Thymus (tissue), 11 donors: Measurements from ENCODE around the gene ACTL10. TPM values are rescaled to one million over a fixed set of nuclear protein-coding genes. Genes with fewer than 3 reads are reported as not detected.
"Not testable (repeated sequence)": the region's sequence is repeated elsewhere in the genome, so short reads cannot be mapped to it uniquely, and the experiment has no call there.

Experiments used
- DNase-seq, 9 donors: peaks; one replicate each; pipeline ENCODE4 v3.0.0-alpha.2; 2013; ENCODE audit warnings: low spot score in 9 of 9, low read depth in 6 of 9, missing footprints in 1 of 9
- H3K27ac ChIP-seq, 2 donors: one replicate each; pipeline ENCODE4 v1.5.1; 2013; ENCODE audit warnings: control low read depth in 1 of 2, low read depth in 1 of 2, low read length in 1 of 2, mild to moderate bottlenecking in 1 of 2, moderate library complexity in 1 of 2
- H3K27me3 ChIP-seq, 2 donors: one replicate each; pipeline ENCODE4 v1.5.1; 2013; ENCODE audit warnings: low read length in 1 of 2; ENCODE audit not compliant: control insufficient read depth in 2 of 2, insufficient read depth in 1 of 2
- H3K36me3 ChIP-seq, 2 donors: one replicate each; pipeline ENCODE4 v1.5.1; 2013; ENCODE audit warnings: low read length in 1 of 2, mild to moderate bottlenecking in 1 of 2, moderate library complexity in 1 of 2; ENCODE audit not compliant: control insufficient read depth in 2 of 2, insufficient read depth in 2 of 2
- H3K4me1 ChIP-seq, 2 donors: one replicate each; pipeline ENCODE4 v1.5.1; 2013; ENCODE audit warnings: low read length in 2 of 2; ENCODE audit not compliant: control insufficient read depth in 2 of 2, insufficient read depth in 2 of 2
- H3K4me3 ChIP-seq, 2 donors: one replicate each; pipeline ENCODE4 v1.5.1; 2013; ENCODE audit warnings: low read length in 2 of 2, control low read depth in 1 of 2, mild to moderate bottlenecking in 1 of 2
- H3K9me3 ChIP-seq, 2 donors: one replicate each; pipeline ENCODE4 v1.5.1; 2013; ENCODE audit warnings: low read length in 1 of 2, mild to moderate bottlenecking in 1 of 2; ENCODE audit not compliant: control insufficient read depth in 2 of 2, insufficient read depth in 1 of 2
- WGBS: extraction: QIAGEN DNeasy Blood & Tissue Kit; methylation state at CpG from one replicate; pipeline ENCODE4 v1.1.7; 2013; 5-methylcytosine and 5-hydroxymethylcytosine counted together
- polyA plus RNA-seq: library from polyadenylated mRNA; stranded (reverse); fragments of 200-250 nt; gene quantifications from one replicate; pipeline ENCODE4 v1.2.3, GENCODE V29; 2013
- total RNA-seq: library from RNA; stranded (reverse); fragments of 120-200 nt; gene quantifications from one replicate; pipeline ENCODE4 v1.2.4, GENCODE V29; 2013
- donor health status: healthy.

ACTL10 gene
- total and polyA plus RNA-seq, 2 donors: 1.2 to 2.8 TPM

- Histone ChIP-seq H3K4me3 (no peak overlapping the region), H3K36me3 (peaks cover 28 to 30% of the 10 kb centered on the region in 2 donors), H3K4me1 (peaks cover 0 to 4% of the 10 kb centered on the region in 2 donors), H3K9me3 (no peaks in the 10 kb centered on the region), H3K27me3 (no peaks in the 10 kb centered on the region), H3K27ac (no peak overlapping the region)
- 99% methylated on average over 5 of the region's 5 CpGs for WGBS
- no peak for DNase-seq
These were observed 20.6 kb upstream of the ACTL10 start for GRCh38 chr20:33646191-33646590.

GRCh38 chr20:33646959-33647602 is 19.7 kb upstream of the ACTL10 start:
- H3K27ac ChIP-seq, H3K4me1 ChIP-seq, DNase-seq, H3K27me3 ChIP-seq, H3K4me3 ChIP-seq, H3K9me3 ChIP-seq: not testable (repeated sequence)
- whole genome bisulfite sequencing: 97% methylated on average over 14 of the region's 14 CpGs
- peaks cover 25 to 28% of the 10 kb centered on the region in 2 donors for H3K36me3 ChIP-seq

GRCh38 chr20:33647603-33648395 is 18.9 kb upstream of the ACTL10 start:
- Histone ChIP-seq H3K9me3 (no peaks in the 10 kb centered on the region), H3K4me1 (peaks cover 0 to 4% of the 10 kb centered on the region in 2 donors), H3K27me3 (no peaks in the 10 kb centered on the region), H3K4me3 (no peak overlapping the region), H3K27ac (peak overlapping the region in 1 of 2 donors; percentile 8), H3K36me3 (peaks cover 25% of the 10 kb centered on the region in 2 donors)
- no peak for DNase-seq
- 92% methylated on average over 11 of the region's 11 CpGs for WGBS

- DNase-seq: no peak
- 97% methylated on average over 14 of the region's 14 CpGs for WGBS
- Histone ChIP-seq H3K27ac (no peak overlapping the region), H3K27me3 (no peaks in the 10 kb centered on the region), H3K9me3 (no peaks in the 10 kb centered on the region), H3K4me1 (peaks cover 0 to 4% of the 10 kb centered on the region in 2 donors), H3K4me3 (no peak overlapping the region), H3K36me3 (peaks cover 20 to 25% of the 10 kb centered on the region in 2 donors)
These were observed 18.2 kb upstream of the ACTL10 start for GRCh38 chr20:33648396-33649004.

GRCh38 chr20:33649201-33649681 is 17.5 kb upstream of the ACTL10 start:
- Histone ChIP-seq H3K4me3 (no peak overlapping the region), H3K27ac (no peak overlapping the region), H3K4me1 (peaks cover 0 to 4% of the 10 kb centered on the region in 2 donors), H3K9me3 (no peaks in the 10 kb centered on the region), H3K27me3 (no peaks in the 10 kb centered on the region), H3K36me3 (peaks cover 15 to 21% of the 10 kb centered on the region in 2 donors)
- no peak for DNase-seq
- 93% methylated on average over 19 of the region's 19 CpGs for WGBS

- no peak overlapping the region for H3K4me3 ChIP-seq
- H3K4me1 ChIP-seq: peaks cover 0 to 4% of the 10 kb centered on the region in 2 donors
- no peak overlapping the region for H3K27ac ChIP-seq
- no peaks in the 10 kb centered on the region for H3K9me3 ChIP-seq
- DNase-seq: no peak
- no peaks in the 10 kb centered on the region for H3K27me3 ChIP-seq
- 95% methylated on average over 11 of the region's 11 CpGs for WGBS
- H3K36me3 ChIP-seq: peaks cover 5 to 11% of the 10 kb centered on the region in 2 donors
These were observed 16.5 kb upstream of the ACTL10 start for GRCh38 chr20:33650111-33650752.

- no peak for DNase-seq
- H3K4me1 ChIP-seq: peaks cover 0 to 4% of the 10 kb centered on the region in 2 donors
- no peak overlapping the region for H3K27ac ChIP-seq
- H3K36me3 ChIP-seq: peaks cover 0 to 6% of the 10 kb centered on the region in 2 donors
- no peaks in the 10 kb centered on the region for H3K9me3 ChIP-seq
- H3K27me3 ChIP-seq: no peaks in the 10 kb centered on the region
- WGBS: 88% methylated on average over 10 of the region's 10 CpGs
- no peak overlapping the region for H3K4me3 ChIP-seq
These were observed 15.8 kb upstream of the ACTL10 start for GRCh38 chr20:33650753-33651561.

GRCh38 chr20:33651562-33652048 is 15.1 kb upstream of the ACTL10 start:
- DNase-seq: no peak
- no peak overlapping the region for H3K27ac ChIP-seq
- WGBS: 91% methylated on average over 13 of the region's 13 CpGs

More at GRCh38 chr20:33651562-33652048, 15.1 kb upstream of the ACTL10 start:
- H3K4me3 ChIP-seq: no peak overlapping the region
- no peaks in the 10 kb centered on the region for H3K9me3 ChIP-seq
- no peaks in the 10 kb centered on the region for H3K27me3 ChIP-seq
- peaks cover 0 to 4% of the 10 kb centered on the region in 2 donors for H3K4me1 ChIP-seq
- peaks cover 0 to 3% of the 10 kb centered on the region in 2 donors for H3K36me3 ChIP-seq
